CD4-positive, alpha-beta T cell treated with Interleukin-4 for 1 hour (primary cell): ENCODE results near the gene ADGRB2.
A peak's percentile ranks its signal among the peaks of the same experiment; 100 is the strongest.

Source experiments
- DNase-seq, 2 donors: peaks; one replicate each; pipeline ENCODE4 v3.0.0-alpha.2; 2020 to 2022

ADGRB2 gene

DNA sequence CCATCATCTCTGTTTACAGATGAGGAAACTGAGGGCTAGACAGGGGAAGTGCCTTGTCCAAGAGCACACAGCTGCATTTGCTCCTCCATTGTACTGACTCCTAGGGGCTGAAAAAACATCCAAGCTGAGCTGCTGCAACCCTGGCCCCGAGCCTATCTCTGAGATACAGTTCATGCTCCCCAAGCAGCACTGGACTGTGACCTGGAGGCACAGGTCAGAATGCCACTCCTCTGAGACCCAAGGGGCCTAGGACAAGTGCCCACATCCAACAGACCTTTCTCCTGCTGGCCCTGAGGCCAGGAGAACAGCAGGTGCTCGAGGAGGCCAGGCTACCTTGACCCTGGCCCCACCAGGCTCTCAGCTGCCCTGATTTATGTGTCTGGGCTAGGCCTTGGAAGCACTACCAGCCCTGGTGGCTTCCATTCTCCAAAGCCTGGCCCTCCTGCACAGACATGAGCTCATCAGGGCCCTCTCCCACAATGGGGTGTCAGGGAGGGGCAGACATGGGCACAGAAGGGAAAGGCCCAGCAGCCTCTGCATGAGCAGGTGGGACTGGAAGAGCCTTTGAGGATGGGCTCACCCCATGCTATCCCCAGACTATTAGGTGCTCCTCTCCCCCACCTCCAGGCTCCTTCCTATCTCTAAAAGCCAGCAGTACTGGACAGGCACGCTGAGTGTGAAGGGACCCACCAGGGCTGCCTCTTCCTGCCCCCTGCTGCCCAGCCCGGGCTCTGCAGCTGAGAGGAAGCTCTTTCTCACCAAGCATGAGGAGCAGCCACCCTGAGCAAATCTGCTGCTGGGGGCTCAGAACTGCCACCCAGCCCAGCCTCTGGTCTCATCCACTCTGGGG, 18.8 kb downstream of the ADGRB2 start:
- DNase-seq: peak; percentile 50 to 60

DNA sequence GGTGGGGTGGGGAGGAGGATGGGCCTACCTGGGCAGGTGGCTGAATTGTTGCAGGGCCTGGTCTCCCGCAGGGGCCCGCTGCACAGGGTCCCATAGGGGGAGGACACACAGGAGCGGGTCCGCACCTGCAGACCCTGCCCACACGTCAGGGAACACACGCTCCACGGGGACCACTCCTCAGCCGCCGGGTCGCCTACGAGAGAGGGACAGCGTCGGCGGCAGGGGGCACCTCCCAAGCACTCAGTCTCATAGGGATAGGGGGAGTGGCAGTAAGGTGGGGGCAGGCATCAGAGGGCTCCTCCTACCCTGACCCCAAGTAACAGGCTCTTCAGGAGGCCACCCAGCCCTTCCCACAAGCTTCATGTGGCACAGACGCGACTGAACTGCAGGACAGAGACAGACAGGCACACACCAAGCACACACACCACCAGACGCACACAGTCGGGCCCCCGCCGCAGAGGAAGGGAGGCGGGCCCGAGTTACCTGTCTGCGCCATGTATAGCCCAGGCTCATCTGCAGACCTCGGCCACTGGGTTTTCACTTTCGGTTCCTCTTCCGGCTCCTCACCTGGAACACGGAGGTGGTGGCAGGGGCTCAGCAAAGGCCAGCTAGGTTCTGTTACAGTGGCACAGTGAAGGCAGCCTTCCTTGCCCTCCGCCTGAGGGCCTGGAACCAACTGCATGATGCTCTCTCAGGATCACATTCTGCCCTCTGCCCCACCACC, 19.8 kb downstream of the ADGRB2 start:
- peak in 1 of 2 donors; percentile 44 for DNase-seq

DNA sequence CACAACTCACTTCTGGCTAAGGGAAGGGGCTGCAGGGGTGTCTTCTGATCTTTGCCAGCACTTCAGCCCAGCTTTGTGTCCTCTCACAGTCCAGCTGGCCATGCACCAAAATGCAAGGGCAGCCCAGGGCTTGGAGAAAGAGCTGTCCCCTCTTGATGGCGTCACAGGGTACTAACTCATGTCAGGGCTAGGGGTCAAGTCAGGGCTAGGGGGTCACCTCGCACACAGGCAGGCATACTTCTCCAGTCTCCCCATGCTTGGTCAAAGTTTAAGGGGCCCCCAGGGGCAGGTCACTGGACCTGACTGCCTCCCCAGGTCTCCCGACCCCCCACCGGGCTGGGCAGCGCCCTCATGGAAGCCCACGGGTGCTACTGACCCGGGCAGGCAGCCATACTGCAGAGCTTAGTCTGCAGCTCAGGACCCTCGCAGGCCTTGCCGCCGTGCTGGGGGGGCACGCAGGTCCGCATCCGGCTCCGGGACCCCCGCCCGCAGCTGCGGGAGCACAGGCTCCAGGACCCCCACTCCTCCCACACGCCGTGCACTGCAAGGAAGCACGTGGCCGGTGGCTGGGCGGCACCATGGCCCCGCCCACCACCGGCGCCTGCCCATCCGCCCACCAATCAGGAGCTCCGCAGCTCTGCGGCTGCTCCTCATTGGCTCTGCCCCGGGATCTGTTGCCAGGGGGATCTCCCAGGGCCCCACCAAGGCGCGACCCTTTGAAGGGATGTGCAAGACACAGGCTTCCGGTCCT, 21.5 kb downstream of the ADGRB2 start:
- DNase-seq: no peak

GRCh38 chr1:31739346-31739745, 24.8 kb downstream of the ADGRB2 start:
- DNase-seq: peak; percentile 53 to 59

DNA sequence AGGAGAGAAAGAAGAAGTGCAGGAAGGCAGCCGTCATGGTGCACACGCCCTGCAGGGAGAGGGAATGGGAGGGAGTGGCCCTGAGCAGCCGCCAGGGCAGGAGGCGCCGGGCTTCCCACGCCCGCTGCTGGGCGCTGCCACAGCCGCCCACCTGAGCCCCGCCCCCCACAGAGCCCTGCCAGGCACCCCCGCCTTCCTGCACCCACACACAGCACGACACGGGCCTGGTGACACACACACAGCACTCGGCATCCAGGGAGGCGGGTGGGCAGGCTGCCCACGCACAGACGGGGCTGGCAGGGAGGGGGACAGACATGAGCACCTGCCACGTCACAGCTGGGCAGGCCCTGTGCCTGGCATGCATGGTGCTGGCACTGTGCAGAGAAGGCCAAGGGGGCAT, 27.5 kb downstream of the ADGRB2 start:
- DNase-seq: no peak

GRCh38 chr1:31735571-31735970, 28.6 kb downstream of the ADGRB2 start:
- DNase-seq: no peak

GRCh38 chr1:31734582-31735107, 29.5 kb downstream of the ADGRB2 start:
- no peak for DNase-seq

- no peak for DNase-seq
Observed at GRCh38 chr1:31733389-31734219, 30.5 kb downstream of the ADGRB2 start.

- DNase-seq: no peak
Observed at GRCh38 chr1:31732751-31733289, 31.3 kb downstream of the ADGRB2 start.

DNA sequence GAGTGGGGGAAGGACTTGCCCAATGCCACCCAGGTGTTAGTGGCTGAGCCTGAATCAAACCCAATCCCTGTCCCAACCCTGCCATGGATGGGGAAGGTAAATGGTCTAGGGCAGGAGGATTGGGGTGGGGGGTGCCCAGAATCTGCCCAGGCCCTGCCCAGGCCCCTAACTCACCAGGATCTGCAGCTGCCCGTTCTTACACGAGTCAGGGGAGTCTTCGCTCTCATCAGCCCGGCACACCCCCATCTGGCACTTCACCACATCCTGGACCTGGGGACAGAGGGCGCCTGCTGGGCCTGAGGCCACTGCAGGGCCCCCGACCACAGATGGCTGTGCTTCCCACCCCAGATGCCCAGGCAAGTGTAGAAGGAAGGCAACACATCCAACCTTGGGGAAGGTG, 31.8 kb downstream of the ADGRB2 start:
- DNase-seq: no peak

DNA sequence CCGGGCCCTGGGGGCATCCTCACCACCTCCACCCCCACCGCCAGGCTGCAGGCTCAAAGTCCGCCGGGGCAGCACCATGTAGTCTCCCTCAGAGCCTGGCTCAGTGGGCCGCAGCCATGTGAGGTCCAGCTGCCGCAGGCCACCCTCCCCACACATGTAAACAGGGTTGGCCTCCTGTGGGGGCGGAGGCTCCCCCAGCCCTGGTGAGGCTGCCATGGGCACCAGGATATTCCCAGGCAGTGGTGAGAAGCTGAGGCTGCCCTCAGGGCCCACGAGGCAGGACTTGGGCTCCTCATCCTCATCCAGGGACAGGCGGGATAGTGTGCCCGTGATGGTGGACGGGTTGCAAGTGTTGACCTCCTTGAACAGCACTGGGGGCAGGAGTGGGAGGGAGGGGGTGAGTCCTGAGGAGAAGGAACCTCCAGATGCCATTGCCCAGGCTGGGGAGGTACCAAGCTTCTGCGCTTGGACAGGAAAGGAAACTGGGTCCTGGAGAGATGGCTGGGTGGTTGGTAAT, 33.0 kb downstream of the ADGRB2 start:
- no peak for DNase-seq

GRCh38 chr1:31730336-31731048, 33.6 kb downstream of the ADGRB2 start:
- no peak for DNase-seq

DNA sequence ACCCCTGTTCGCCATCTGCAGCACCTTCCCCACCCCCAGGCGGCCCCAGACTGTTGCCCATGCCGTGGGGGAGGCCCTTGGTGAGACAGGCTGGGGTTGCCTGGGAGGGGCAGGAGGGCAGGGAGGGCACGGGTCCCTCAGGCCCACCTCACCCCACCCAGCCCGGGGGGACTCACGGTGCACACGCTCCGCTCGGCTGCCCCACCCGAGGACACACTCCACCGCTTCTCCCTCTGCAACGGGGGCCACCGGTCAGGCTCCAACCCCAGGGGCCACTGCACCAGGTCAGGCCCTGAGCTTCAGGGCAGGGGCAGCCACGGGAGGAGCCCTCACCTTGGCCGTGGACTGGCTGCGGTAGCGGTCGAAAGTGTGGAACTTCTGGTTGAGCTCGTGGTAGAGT, 36.3 kb downstream of the ADGRB2 start:
- DNase-seq: no peak

DNA sequence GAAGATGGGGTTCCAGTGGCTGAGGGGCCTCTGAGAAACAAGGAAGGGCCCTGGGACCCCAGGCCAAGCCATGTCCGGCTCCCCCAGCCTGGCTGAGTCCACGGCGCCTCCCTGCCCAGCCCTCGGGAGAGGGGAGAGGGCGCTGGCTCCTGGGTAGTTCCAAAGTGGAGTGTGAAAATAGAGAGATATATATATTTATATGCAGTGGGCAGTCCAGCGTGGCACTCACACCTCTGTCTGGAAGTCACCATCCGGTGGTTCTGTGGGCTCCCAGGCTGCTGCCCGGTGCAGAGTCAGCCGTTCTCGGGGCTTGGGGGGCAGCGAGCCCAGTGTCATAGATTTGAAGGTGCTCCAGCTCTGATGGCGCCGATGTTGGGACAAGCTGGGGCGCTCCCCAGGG, 36.9 kb downstream of the ADGRB2 start:
- DNase-seq: no peak

DNA sequence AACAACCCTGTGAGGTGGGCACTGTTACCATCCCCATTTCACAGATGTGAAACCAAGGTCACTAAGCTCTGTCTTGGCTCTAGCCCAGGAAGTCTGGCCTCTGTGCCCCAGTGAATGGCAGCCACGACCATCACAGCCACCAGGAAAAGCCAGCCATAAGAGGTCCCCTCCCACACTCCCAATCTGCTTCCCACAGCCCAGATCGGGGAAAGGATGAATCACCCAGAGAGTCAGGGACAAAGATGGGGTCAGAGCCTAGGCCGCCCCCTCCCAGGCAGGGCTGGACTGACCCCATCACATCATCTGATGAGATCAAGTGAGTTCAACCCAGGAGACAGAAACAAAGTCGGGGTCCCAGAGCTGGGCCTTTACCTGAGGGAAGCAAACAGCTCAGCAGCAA, 37.4 kb downstream of the ADGRB2 start:
- no peak for DNase-seq

DNA sequence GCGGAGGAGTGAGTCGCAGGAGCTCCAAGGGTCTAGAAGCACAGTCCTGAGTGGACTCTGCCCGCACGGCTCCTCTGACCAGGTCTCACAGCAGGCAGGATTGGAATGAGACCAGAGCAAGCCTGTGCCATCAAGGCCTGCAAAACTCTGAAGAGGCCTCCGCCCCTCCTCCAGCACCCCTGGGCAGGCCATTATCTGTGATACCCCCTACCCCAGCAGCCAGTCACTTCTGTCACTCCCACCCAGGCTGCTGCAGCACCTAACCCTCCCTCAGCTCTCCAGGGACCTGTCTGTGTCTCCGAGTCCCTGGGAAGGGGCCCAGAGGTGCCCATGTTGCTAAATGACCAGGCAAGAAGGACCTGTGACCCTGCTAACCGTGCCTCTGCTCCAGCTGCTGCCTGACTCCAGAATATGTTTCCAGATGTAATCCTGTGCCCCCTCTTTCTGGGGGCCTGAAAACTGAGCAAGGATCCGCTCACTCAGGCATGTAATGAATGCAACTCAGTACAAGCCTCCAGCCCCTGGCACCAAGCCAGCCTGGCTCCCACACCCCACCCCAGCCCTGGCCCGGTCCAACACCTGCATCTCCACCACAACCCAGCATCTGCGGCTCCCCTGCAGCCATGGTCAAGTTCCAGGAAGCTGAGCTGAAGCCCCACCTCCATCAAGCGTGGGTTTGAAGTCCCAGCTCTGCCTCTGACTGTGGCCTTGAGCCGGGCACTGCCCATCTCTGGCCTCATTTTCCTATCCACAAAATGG, 38.2 kb downstream of the ADGRB2 start:
- no peak for DNase-seq

- no peak for DNase-seq
Observed at GRCh38 chr1:31725134-31725533, 39.0 kb downstream of the ADGRB2 start.

GRCh38 chr1:31723828-31724359, 40.2 kb downstream of the ADGRB2 start:
- no peak for DNase-seq

DNA sequence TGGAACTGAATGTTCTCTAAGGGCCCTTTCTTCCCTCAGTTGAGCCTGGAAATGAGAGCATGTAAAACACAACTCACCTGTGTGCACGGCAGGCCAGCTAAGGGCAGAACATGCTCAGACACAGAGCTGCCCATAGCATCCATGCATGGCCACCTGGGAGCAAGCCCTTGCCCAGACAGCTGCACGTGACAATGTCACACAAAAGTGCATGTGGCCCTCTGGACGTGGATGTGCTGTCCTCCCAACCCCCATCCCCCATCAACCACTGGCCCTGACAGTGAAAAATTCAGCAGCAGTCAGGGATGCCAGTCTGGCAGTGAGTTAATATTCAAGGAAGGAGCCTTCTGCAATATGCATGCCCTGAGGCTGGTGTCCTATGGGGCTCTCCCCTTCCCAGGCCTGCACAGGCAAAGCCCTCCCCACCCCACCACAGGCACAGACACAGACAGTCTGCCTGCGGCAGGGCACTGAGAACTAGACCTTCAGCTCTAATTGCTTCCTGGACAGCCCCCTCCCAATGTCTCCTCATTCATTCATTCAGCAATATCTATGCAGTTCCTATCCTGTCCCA, 45.7 kb downstream of the ADGRB2 start:
- DNase-seq: no peak

DNA sequence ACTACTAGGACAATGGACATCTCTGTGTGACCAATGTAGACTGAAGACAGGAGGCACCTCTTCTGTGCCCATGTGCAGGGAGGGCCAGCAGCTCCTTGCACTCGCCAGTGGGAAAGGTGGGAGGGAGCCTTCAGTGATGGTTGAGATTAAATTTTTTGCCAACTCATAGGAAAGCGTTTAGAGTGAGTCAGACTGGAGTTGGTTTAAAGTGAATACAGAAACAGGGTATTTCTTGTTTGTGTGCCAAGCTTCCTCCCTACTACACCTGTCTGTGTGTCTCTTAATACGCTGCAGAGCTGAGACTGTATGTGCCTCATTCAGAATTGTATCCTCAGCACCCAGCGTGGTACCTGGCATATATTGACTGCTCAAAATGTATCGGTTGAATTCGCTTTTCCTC, 46.8 kb downstream of the ADGRB2 start:
- DNase-seq: no peak
